Right ventricle myocardium inferior (tissue), 1 donor: ENCODE data around the gene TSTD2. TPM values are rescaled to one million over a fixed set of nuclear protein-coding genes. Genes with fewer than 3 reads are reported as not detected.
"Not testable (repeated sequence)": the region's sequence is repeated elsewhere in the genome, so short reads cannot be mapped to it uniquely, and the experiment has no call there.

Source experiments
- ATAC-seq: fragments of 200-7000 bp; cut with Tn5 transposase; one replicate; pipeline ENCODE4 v1.9.1; 2020; ENCODE audit warnings: mild to moderate bottlenecking, moderate library complexity
- DNase-seq: peaks from one replicate; pipeline ENCODE4 v3.0.0; 2021; ENCODE audit errors: missing footprints
- intact Hi-C: fragments of 100-400 bp; cut with DNase I; formaldehyde crosslinking; loops from one replicate; pipeline ENCODE4 v1.11.0; 2022
- total RNA-seq: library from RNA; stranded (reverse); fragmentation: NEBNext Ultra II Directional; extraction: Animal tissue kit (Norgen Biotek cat#: 25700); gene quantifications from one replicate; pipeline ENCODE4 v1.2.1, GENCODE V29; 2021
- donor health status: DM: no; HTN: yes; CAD: no; lungs with severe emphysema.

The TSTD2 gene
- total RNA-seq, 1 donor from 2014 or later = 24.8 TPM

GRCh38 chr9:97599314-97599846, 33.8 kb downstream of the TSTD2 start:
- intact Hi-C loops = loop anchor here (1.0 to 5.0 kb wide), 4 partner anchors 33 to 98 kb away; partner anchors contain the start of genes NCBP1, TMOD1 and TSTD2
- DNase-seq = no peak
- ATAC-seq = no peak

- intact Hi-C loops = loop anchor here (1.0 to 5.0 kb wide), 4 partner anchors 34 to 97 kb away; partner anchors contain the start of genes NCBP1, TMOD1 and TSTD2
- DNase-seq = no peak
- peak; percentile 56 for ATAC-seq
These were observed 34.5 kb downstream of the TSTD2 start for GRCh38 chr9:97598461-97599288.

GRCh38 chr9:97596906-97597305, 36.3 kb downstream of the TSTD2 start:
- ATAC-seq (no peak), DNase-seq (peak; percentile 13)
- intact Hi-C loops = loop anchor here (5.0 kb wide), 1 partner anchor 70 kb away; no protein-coding TSS in a partner anchor

- DNase-seq = no peak
- peak; percentile 75 for ATAC-seq
- intact Hi-C loops = no loop called here
These were observed 38.7 kb downstream of the TSTD2 start for GRCh38 chr9:97594381-97594921.

- ATAC-seq (no peak), DNase-seq (no peak)
- intact Hi-C loops = no loop called here
These were observed 39.2 kb downstream of the TSTD2 start for GRCh38 chr9:97593960-97594359.

GRCh38 chr9:97592126-97592525, 41.0 kb downstream of the TSTD2 start:
- DNase-seq (no peak), ATAC-seq (no peak)
- intact Hi-C loops = no loop called here

- ATAC-seq (no peak), DNase-seq (no peak)
- intact Hi-C loops = no loop called here
These were observed 41.6 kb downstream of the TSTD2 start for GRCh38 chr9:97591535-97591934.

GRCh38 chr9:97586909-97587308, 46.3 kb downstream of the TSTD2 start:
- DNase-seq, intact Hi-C loops, ATAC-seq: not testable (repeated sequence)

- ATAC-seq, DNase-seq, intact Hi-C loops: not testable (repeated sequence)
These were observed 48.4 kb downstream of the TSTD2 start for GRCh38 chr9:97584778-97585177.

- DNase-seq, intact Hi-C loops, ATAC-seq: not testable (repeated sequence)
These were observed 51.6 kb downstream of the TSTD2 start for GRCh38 chr9:97581590-97581989.

- intact Hi-C loops = no loop called here
- DNase-seq (no peak), ATAC-seq (no peak)
These were observed 53.3 kb downstream of the TSTD2 start for GRCh38 chr9:97579914-97580313.

- DNase-seq = no peak
- intact Hi-C loops = no loop called here
- peak; percentile 58 for ATAC-seq
These were observed 54.3 kb downstream of the TSTD2 start for GRCh38 chr9:97578846-97579245.

- DNase-seq (no peak), ATAC-seq (peak; percentile 36)
- intact Hi-C loops = no loop called here
These were observed 56.1 kb downstream of the TSTD2 start for GRCh38 chr9:97577051-97577450.

- intact Hi-C loops = no loop called here
- ATAC-seq (no peak), DNase-seq (no peak)
These were observed 57.4 kb downstream of the TSTD2 start for GRCh38 chr9:97575673-97576200.

GRCh38 chr9:97574921-97575672, 58.1 kb downstream of the TSTD2 start:
- intact Hi-C loops, ATAC-seq, DNase-seq: not testable (repeated sequence)

GRCh38 chr9:97574101-97574571, 59.0 kb downstream of the TSTD2 start:
- ATAC-seq, intact Hi-C loops, DNase-seq: not testable (repeated sequence)

GRCh38 chr9:97573482-97574073, 59.6 kb downstream of the TSTD2 start:
- intact Hi-C loops = no loop called here
- no peak for ATAC-seq
- no peak for DNase-seq

GRCh38 chr9:97572892-97573365, 60.2 kb downstream of the TSTD2 start:
- ATAC-seq (no peak), DNase-seq (no peak)
- intact Hi-C loops = no loop called here
